ENCODE measurements around the gene FGD1. TPM values are rescaled to one million over a fixed set of nuclear protein-coding genes. Genes with fewer than 3 reads are reported as not detected.

FGD1 gene
- total RNA-seq, 1 donor from 2014 or later = 15.6 TPM

GRCh38 chrX:54416965-54417364 is 79.1 kb downstream of the FGD1 start:
- H3K4me1 Mint-ChIP-seq (ENCODE audit: unreplicated experiment) = peaks cover 11% of the 10 kb centered on the region
- H3K4me3 Mint-ChIP-seq (ENCODE audit: unreplicated experiment) = no peak overlapping the region
- DNase-seq (ENCODE audit: low spot score) = no peak
- TF ChIP-seq, protein P1, sequence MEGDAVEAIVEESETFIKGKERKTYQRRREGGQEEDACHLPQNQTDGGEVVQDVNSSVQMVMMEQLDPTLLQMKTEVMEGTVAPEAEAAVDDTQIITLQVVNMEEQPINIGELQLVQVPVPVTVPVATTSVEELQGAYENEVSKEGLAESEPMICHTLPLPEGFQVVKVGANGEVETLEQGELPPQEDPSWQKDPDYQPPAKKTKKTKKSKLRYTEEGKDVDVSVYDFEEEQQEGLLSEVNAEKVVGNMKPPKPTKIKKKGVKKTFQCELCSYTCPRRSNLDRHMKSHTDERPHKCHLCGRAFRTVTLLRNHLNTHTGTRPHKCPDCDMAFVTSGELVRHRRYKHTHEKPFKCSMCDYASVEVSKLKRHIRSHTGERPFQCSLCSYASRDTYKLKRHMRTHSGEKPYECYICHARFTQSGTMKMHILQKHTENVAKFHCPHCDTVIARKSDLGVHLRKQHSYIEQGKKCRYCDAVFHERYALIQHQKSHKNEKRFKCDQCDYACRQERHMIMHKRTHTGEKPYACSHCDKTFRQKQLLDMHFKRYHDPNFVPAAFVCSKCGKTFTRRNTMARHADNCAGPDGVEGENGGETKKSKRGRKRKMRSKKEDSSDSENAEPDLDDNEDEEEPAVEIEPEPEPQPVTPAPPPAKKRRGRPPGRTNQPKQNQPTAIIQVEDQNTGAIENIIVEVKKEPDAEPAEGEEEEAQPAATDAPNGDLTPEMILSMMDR (IDR thresholded peaks at IDR 0.05; ENCODE audit: unreplicated experiment) = no peak
- H3K27me3 Mint-ChIP-seq (ENCODE audit: unreplicated experiment) = no peaks in the 10 kb centered on the region
- H3K9me3 Mint-ChIP-seq (ENCODE audit: unreplicated experiment) = no peaks in the 10 kb centered on the region
- peak overlapping the region; percentile 61 for H3K27ac Mint-ChIP-seq (ENCODE audit: unreplicated experiment)
- H3K36me3 Mint-ChIP-seq (ENCODE audit: low read depth, unreplicated experiment) = no peaks in the 10 kb centered on the region

GRCh38 chrX:54415534-54416350 is 80.3 kb downstream of the FGD1 start:
- Mint-ChIP-seq H3K4me3 (ENCODE audit: unreplicated experiment) (peak overlapping the region; percentile 69), H3K4me1 (ENCODE audit: unreplicated experiment) (peaks cover 14% of the 10 kb centered on the region), H3K27ac (ENCODE audit: unreplicated experiment) (peak overlapping the region; percentile 36), H3K36me3 (ENCODE audit: low read depth, unreplicated experiment) (no peaks in the 10 kb centered on the region), H3K9me3 (ENCODE audit: unreplicated experiment) (no peaks in the 10 kb centered on the region), H3K27me3 (ENCODE audit: unreplicated experiment) (no peaks in the 10 kb centered on the region)
- TF ChIP-seq, protein P1 (IDR thresholded peaks at IDR 0.05; ENCODE audit: unreplicated experiment) = no peak
- peak; percentile 24 for DNase-seq (ENCODE audit: low spot score)

GRCh38 chrX:54413753-54414152 is 82.3 kb downstream of the FGD1 start:
- TF ChIP-seq, protein P1 (IDR thresholded peaks at IDR 0.05; ENCODE audit: unreplicated experiment) = no peak

DNA sequence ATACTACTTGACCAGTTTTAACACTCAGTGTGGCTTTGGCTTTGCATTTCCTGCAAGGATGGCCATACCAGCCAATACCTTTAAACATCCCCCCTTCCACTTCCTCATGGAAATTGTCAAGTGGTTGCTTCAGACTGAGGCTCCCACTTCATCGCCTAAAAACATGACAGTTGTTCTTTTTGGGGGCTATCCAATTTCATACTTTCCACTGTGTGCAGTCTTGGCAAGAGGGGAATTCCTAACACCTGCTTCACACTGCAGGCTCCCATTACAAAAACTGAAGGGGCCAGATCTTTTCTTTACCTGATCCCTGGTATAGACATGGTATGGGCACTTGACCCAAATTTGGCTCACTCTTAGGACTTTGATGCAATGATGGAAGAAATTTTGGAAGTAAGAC is 84.3 kb downstream of the FGD1 start:
- H3K36me3 Mint-ChIP-seq (ENCODE audit: low read depth, unreplicated experiment) = no peaks in the 10 kb centered on the region
- peaks cover 14% of the 10 kb centered on the region for H3K4me1 Mint-ChIP-seq (ENCODE audit: unreplicated experiment)
- TF ChIP-seq, protein P1 (IDR thresholded peaks at IDR 0.05; ENCODE audit: unreplicated experiment) = no peak
- no peak overlapping the region for H3K27ac Mint-ChIP-seq (ENCODE audit: unreplicated experiment)
- no peaks in the 10 kb centered on the region for H3K9me3 Mint-ChIP-seq (ENCODE audit: unreplicated experiment)
- H3K27me3 Mint-ChIP-seq (ENCODE audit: unreplicated experiment) = no peaks in the 10 kb centered on the region
- no peak overlapping the region for H3K4me3 Mint-ChIP-seq (ENCODE audit: unreplicated experiment)
- no peak for DNase-seq (ENCODE audit: low spot score)

More at GRCh38 chrX:54413753-54414152, 82.3 kb downstream of the FGD1 start:
- Mint-ChIP-seq H3K36me3 (ENCODE audit: low read depth, unreplicated experiment) (no peaks in the 10 kb centered on the region), H3K9me3 (ENCODE audit: unreplicated experiment) (no peaks in the 10 kb centered on the region), H3K27me3 (ENCODE audit: unreplicated experiment) (no peaks in the 10 kb centered on the region), H3K27ac (ENCODE audit: unreplicated experiment) (no peak overlapping the region), H3K4me3 (ENCODE audit: unreplicated experiment) (no peak overlapping the region), H3K4me1 (ENCODE audit: unreplicated experiment) (peaks cover 14% of the 10 kb centered on the region)
- DNase-seq (ENCODE audit: low spot score) = no peak

DNA sequence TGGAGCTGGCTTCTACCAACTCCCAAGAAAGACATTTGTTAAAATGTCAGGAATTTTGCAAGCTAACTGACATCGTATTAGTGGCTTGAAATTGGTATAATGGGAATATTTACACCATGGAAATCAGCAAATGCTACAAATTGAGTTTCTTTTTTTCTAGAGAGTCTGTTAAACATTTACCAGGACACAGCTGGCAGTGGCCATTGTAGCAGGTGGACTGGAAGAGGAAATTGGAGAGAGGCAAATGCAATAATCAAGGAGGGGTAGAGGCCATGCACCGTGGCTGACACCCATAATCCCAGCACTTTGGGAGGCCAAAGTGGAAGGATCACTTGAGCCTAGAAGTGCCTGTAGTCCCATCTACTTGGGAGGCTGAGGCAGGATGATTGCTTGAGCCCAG is 88.8 kb downstream of the FGD1 start:
- TF ChIP-seq, protein P1 (IDR thresholded peaks at IDR 0.05; ENCODE audit: unreplicated experiment) = no peak
- no peaks in the 10 kb centered on the region for H3K9me3 Mint-ChIP-seq (ENCODE audit: unreplicated experiment)
- H3K36me3 Mint-ChIP-seq (ENCODE audit: low read depth, unreplicated experiment) = no peaks in the 10 kb centered on the region
- no peak overlapping the region for H3K27ac Mint-ChIP-seq (ENCODE audit: unreplicated experiment)
- no peaks in the 10 kb centered on the region for H3K27me3 Mint-ChIP-seq (ENCODE audit: unreplicated experiment)
- DNase-seq (ENCODE audit: low spot score) = no peak
- H3K4me3 Mint-ChIP-seq (ENCODE audit: unreplicated experiment) = no peak overlapping the region
- H3K4me1 Mint-ChIP-seq (ENCODE audit: unreplicated experiment) = peaks cover 4% of the 10 kb centered on the region

All from endothelial cell (in vitro differentiated cells).